ENCODE data around the gene PCSK2. TPM values are rescaled to one million over a fixed set of nuclear protein-coding genes. Genes with fewer than 3 reads are reported as not detected.

Gene PCSK2
- total and polyA plus RNA-seq, 4 donors, result 0.08 to 0.14 (median 0.09) TPM; not detected in 1

- Histone ChIP-seq H3K4me3 (ENCODE audit: low read depth in 1 of 3, low read length in 3 of 3) (no peak overlapping the region), H3K9me3 (ENCODE audit: control insufficient read depth in 4 of 4, low read length in 3 of 4) (no peaks in the 10 kb centered on the region), H3K9ac (ENCODE audit: low read depth in 1 of 2, low read length in 2 of 2) (no peak overlapping the region), H3K27ac (ENCODE audit: low read depth in 1 of 2, low read length in 2 of 2) (no peak overlapping the region), H3K27me3 (ENCODE audit: control insufficient read depth in 4 of 4, insufficient read depth in 4 of 4, low read length in 3 of 4) (peaks cover 0 to 10% (median 4%) of the 10 kb centered on the region in 4 donors), H3K36me3 (ENCODE audit: control insufficient read depth in 4 of 4, insufficient read depth in 3 of 4, low read depth in 1 of 4, low read length in 3 of 4) (no peaks in the 10 kb centered on the region), H3K4me1 (ENCODE audit: control insufficient read depth in 4 of 4, insufficient read depth in 4 of 4, low read length in 3 of 4) (peaks cover 0 to 3% (median 0%) of the 10 kb centered on the region in 4 donors)
- no peak for DNase-seq (ENCODE audit: low spot score)
- WGBS, result 62% methylated on average over 2 of the region's 2 CpGs
- TF ChIP-seq JUND (IDR thresholded peaks at IDR 0.05) (no peak), TAF1 (conservative IDR thresholded peaks at IDR 0.05) (no peak), RXRA (IDR thresholded peaks at IDR 0.05) (no peak), EGR1 (IDR thresholded peaks at IDR 0.05; ENCODE audit: low read depth in 2 of 2) (no peak), FOXA2 (IDR thresholded peaks at IDR 0.05) (no peak), GABPA (IDR thresholded peaks at IDR 0.05 in 1 of 2, conservative IDR thresholded peaks at IDR 0.05 in 1 of 2) (no peak), NR2F2 (IDR thresholded peaks at IDR 0.05) (no peak)
- TF ChIP-seq, protein P1, sequence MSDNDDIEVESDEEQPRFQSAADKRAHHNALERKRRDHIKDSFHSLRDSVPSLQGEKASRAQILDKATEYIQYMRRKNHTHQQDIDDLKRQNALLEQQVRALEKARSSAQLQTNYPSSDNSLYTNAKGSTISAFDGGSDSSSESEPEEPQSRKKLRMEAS (IDR thresholded peaks at IDR 0.05), result no peak
- TF ChIP-seq, protein P2, sequence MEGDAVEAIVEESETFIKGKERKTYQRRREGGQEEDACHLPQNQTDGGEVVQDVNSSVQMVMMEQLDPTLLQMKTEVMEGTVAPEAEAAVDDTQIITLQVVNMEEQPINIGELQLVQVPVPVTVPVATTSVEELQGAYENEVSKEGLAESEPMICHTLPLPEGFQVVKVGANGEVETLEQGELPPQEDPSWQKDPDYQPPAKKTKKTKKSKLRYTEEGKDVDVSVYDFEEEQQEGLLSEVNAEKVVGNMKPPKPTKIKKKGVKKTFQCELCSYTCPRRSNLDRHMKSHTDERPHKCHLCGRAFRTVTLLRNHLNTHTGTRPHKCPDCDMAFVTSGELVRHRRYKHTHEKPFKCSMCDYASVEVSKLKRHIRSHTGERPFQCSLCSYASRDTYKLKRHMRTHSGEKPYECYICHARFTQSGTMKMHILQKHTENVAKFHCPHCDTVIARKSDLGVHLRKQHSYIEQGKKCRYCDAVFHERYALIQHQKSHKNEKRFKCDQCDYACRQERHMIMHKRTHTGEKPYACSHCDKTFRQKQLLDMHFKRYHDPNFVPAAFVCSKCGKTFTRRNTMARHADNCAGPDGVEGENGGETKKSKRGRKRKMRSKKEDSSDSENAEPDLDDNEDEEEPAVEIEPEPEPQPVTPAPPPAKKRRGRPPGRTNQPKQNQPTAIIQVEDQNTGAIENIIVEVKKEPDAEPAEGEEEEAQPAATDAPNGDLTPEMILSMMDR (IDR thresholded peaks at IDR 0.05; ENCODE audit: low read depth, low read length, missing input control), result no peak
These were observed 89.6 kb downstream of the PCSK2 start for GRCh38 chr20:17316316-17317038.

- DNase-seq (ENCODE audit: low spot score), result no peak
- TF ChIP-seq ZBTB33 (IDR thresholded peaks at IDR 0.05), result no peak
- TF ChIP-seq, protein P1 (IDR thresholded peaks at IDR 0.05), result no peak
- TF ChIP-seq RAD21 (IDR thresholded peaks at IDR 0.05), result no peak
- no peak for TF ChIP-seq RXRA (IDR thresholded peaks at IDR 0.05)
- no peak for TF ChIP-seq GABPA (IDR thresholded peaks at IDR 0.05 in 1 of 2, conservative IDR thresholded peaks at IDR 0.05 in 1 of 2)
- TF ChIP-seq NR2F2 (IDR thresholded peaks at IDR 0.05), result no peak
- no peak for TF ChIP-seq TAF1 (conservative IDR thresholded peaks at IDR 0.05)
- no peak for TF ChIP-seq JUND (IDR thresholded peaks at IDR 0.05)
- TF ChIP-seq FOXA2 (IDR thresholded peaks at IDR 0.05), result no peak
- TF ChIP-seq HNF4G (IDR thresholded peaks at IDR 0.05), result no peak
- TF ChIP-seq SP1 (IDR thresholded peaks at IDR 0.05), result no peak
- TF ChIP-seq YY1 (IDR thresholded peaks at IDR 0.05), result no peak
- no peak for TF ChIP-seq REST (IDR thresholded peaks at IDR 0.05)
- TF ChIP-seq, protein P2 (IDR thresholded peaks at IDR 0.05; ENCODE audit: low read depth, low read length, missing input control), result no peak
- Histone ChIP-seq H3K36me3 (ENCODE audit: control insufficient read depth in 4 of 4, insufficient read depth in 3 of 4, low read depth in 1 of 4, low read length in 3 of 4) (no peaks in the 10 kb centered on the region), H3K27ac (ENCODE audit: low read depth in 1 of 2, low read length in 2 of 2) (no peak overlapping the region), H3K4me1 (ENCODE audit: control insufficient read depth in 4 of 4, insufficient read depth in 4 of 4, low read length in 3 of 4) (peaks cover 0 to 3% (median 0%) of the 10 kb centered on the region in 4 donors), H3K4me3 (ENCODE audit: low read depth in 1 of 3, low read length in 3 of 3) (no peak overlapping the region), H3K9ac (ENCODE audit: low read depth in 1 of 2, low read length in 2 of 2) (no peak overlapping the region), H3K9me3 (ENCODE audit: control insufficient read depth in 4 of 4, low read length in 3 of 4) (no peaks in the 10 kb centered on the region), H3K27me3 (ENCODE audit: control insufficient read depth in 4 of 4, insufficient read depth in 4 of 4, low read length in 3 of 4) (peaks cover 0 to 10% (median 4%) of the 10 kb centered on the region in 4 donors)
- 52% methylated on average over 2 of the region's 2 CpGs for WGBS
These were observed 90.5 kb downstream of the PCSK2 start for GRCh38 chr20:17317341-17317740.

Measured in liver (tissue), 9 donors.